OCI-LY1 (cell line): ENCODE results near the gene SYT9.

Experiments used
- H2AFZ ChIP-seq: fragments of 200-600 bp; sonication (generic), shearing (Covaris generic); 2 replicates; pipeline ENCODE4 v1.6.0; 2014; ENCODE audit warnings: antibody characterized with exemption, mild to moderate bottlenecking, low read length
- H3F3A ChIP-seq: fragments of 200-600 bp; sonication (generic), shearing (Covaris generic); 2 replicates; pipeline ENCODE4 v1.6.0; 2014; ENCODE audit warnings: mild to moderate bottlenecking, antibody characterized with exemption, low read length, moderate library complexity; ENCODE audit not compliant: insufficient read depth
- H3K27ac ChIP-seq: fragments of 200-600 bp; sonication (generic); 2 replicates; pipeline ENCODE4 v1.5.1; 2014; ENCODE audit warnings: low read length, mixed run types, mild to moderate bottlenecking, low read depth; ENCODE audit not compliant: poor library complexity, severe bottlenecking
- H3K27me3 ChIP-seq: fragments of 200-600 bp; sonication (generic); 2 replicates; pipeline ENCODE4 v1.6.0; 2014; ENCODE audit warnings: antibody characterized with exemption, mild to moderate bottlenecking, low read length, moderate library complexity; ENCODE audit not compliant: insufficient read depth
- H3K36me3 ChIP-seq: fragments of 200-600 bp; sonication (generic); 2 replicates; pipeline ENCODE4 v1.6.1; 2014; ENCODE audit warnings: mild to moderate bottlenecking, antibody characterized with exemption, low read length, moderate library complexity, mixed read lengths; ENCODE audit not compliant: insufficient read depth
- H3K4me1 ChIP-seq: fragments of 200-600 bp; sonication (generic); 2 replicates; pipeline ENCODE4 v1.5.1; 2014; ENCODE audit warnings: mild to moderate bottlenecking, low read length, moderate library complexity; ENCODE audit not compliant: insufficient read depth, severe bottlenecking
- H3K4me2 ChIP-seq: fragments of 200-600 bp; sonication (generic), shearing (Covaris generic); 2 replicates; pipeline ENCODE4 v1.6.1; 2014; ENCODE audit warnings: low read length
- H3K4me3 ChIP-seq: fragments of 200-600 bp; sonication (generic); 2 replicates; pipeline ENCODE4 v1.5.1; 2014; ENCODE audit warnings: low read length, low read depth, mild to moderate bottlenecking, mixed read lengths; ENCODE audit not compliant: poor library complexity, severe bottlenecking
- H3K79me2 ChIP-seq: fragments of 200-600 bp; shearing (Covaris generic); 2 replicates; pipeline ENCODE4 v1.6.1; 2016; ENCODE audit warnings: mixed run types, low read length, mixed read lengths; ENCODE audit not compliant: insufficient read depth
- H3K9ac ChIP-seq: fragments of 200-600 bp; sonication (generic), shearing (Covaris generic); 2 replicates; pipeline ENCODE4 v1.6.1; 2014; ENCODE audit warnings: mild to moderate bottlenecking, low read length, mixed read lengths
- H3K9me2 ChIP-seq: fragments of 200-600 bp; sonication (generic), shearing (Covaris generic); 2 replicates; pipeline ENCODE4 v1.6.1; 2014; ENCODE audit warnings: low read depth, mild to moderate bottlenecking, low read length, mixed read lengths
- H3K9me3 ChIP-seq: fragments of 200-600 bp; shearing (Covaris generic); 2 replicates; pipeline ENCODE4 v1.6.1; 2014; ENCODE audit warnings: low read length, mixed read lengths
- H4K20me1 ChIP-seq: fragments of 200-600 bp; sonication (generic), shearing (Covaris generic); 2 replicates; pipeline ENCODE4 v1.6.0; 2016; ENCODE audit warnings: mild to moderate bottlenecking, low read length; ENCODE audit not compliant: insufficient read depth
- CTCF ChIP-seq: fragments of 200-600 bp; sonication (generic), shearing (Covaris generic); IDR thresholded peaks from 2 replicates; pipeline ENCODE4 v1.5.1; 2017; ENCODE audit warnings: mild to moderate bottlenecking, antibody characterized with exemption, low read length, moderate library complexity, mixed read lengths
- EZH2 ChIP-seq: fragments of 200-600 bp; sonication (generic), shearing (Covaris generic); IDR thresholded peaks from 2 replicates; pipeline ENCODE4 v1.8.0; 2017; ENCODE audit warnings: borderline replicate concordance, mixed run types, mild to moderate bottlenecking, antibody characterized with exemption, low read length, moderate library complexity, mixed read lengths

The SYT9 gene

GRCh38 chr11:7250166-7250565 lies 1.5 kb upstream of the SYT9 start:
- Histone ChIP-seq H3K4me3 (no peak overlapping the region), H3K9me3 (no peaks in the 10 kb centered on the region), H3K27ac (no peak overlapping the region), H3K4me1 (no peaks in the 10 kb centered on the region), H4K20me1 (no peaks in the 10 kb centered on the region), H3K27me3 (no peaks in the 10 kb centered on the region; the same call in 1 of the 2 replicates), H3K9me2 (no peaks in the 10 kb centered on the region), H3K9ac (no peak overlapping the region), H3K36me3 (no peaks in the 10 kb centered on the region), H3K79me2 (no peaks in the 10 kb centered on the region), H2AFZ (no peak overlapping the region), H3F3A (no peaks in the 10 kb centered on the region), H3K4me2 (no peak overlapping the region)
- TF ChIP-seq EZH2: no peak
- TF ChIP-seq CTCF: no peak

GRCh38 chr11:7251487-7251835 lies 243 bp upstream of the SYT9 start:
- H3K4me2 ChIP-seq: no peak overlapping the region
- no peaks in the 10 kb centered on the region for H3K4me1 ChIP-seq
- H3F3A ChIP-seq: no peaks in the 10 kb centered on the region
- H3K79me2 ChIP-seq: no peaks in the 10 kb centered on the region
- H4K20me1 ChIP-seq: no peaks in the 10 kb centered on the region
- H3K27ac ChIP-seq: no peak overlapping the region
- H3K9me2 ChIP-seq: no peaks in the 10 kb centered on the region
- H3K9me3 ChIP-seq: no peaks in the 10 kb centered on the region
- no peak for TF ChIP-seq CTCF
- TF ChIP-seq EZH2: no peak
- no peaks in the 10 kb centered on the region for H3K36me3 ChIP-seq
- H3K4me3 ChIP-seq: no peak overlapping the region
- no peak overlapping the region for H3K9ac ChIP-seq
- H3K27me3 ChIP-seq: no peaks in the 10 kb centered on the region; the same call in 1 of the 2 replicates
- H2AFZ ChIP-seq: no peak overlapping the region

- TF ChIP-seq CTCF: no peak
- TF ChIP-seq EZH2: no peak
These were observed 1.0 kb downstream of the SYT9 start for GRCh38 chr11:7252683-7253213.

More at GRCh38 chr11:7252683-7253213, 1.0 kb downstream of the SYT9 start:
- H3K4me1 ChIP-seq: no peaks in the 10 kb centered on the region
- H3K4me2 ChIP-seq: no peak overlapping the region
- H2AFZ ChIP-seq: no peak overlapping the region
- H3K9ac ChIP-seq: no peak overlapping the region
- no peaks in the 10 kb centered on the region for H3F3A ChIP-seq
- no peaks in the 10 kb centered on the region for H3K9me2 ChIP-seq
- no peaks in the 10 kb centered on the region for H3K9me3 ChIP-seq
- no peak overlapping the region for H3K27ac ChIP-seq
- no peaks in the 10 kb centered on the region for H3K79me2 ChIP-seq
- H4K20me1 ChIP-seq: no peaks in the 10 kb centered on the region
- no peaks in the 10 kb centered on the region for H3K36me3 ChIP-seq
- H3K4me3 ChIP-seq: no peak overlapping the region
- H3K27me3 ChIP-seq: no peaks in the 10 kb centered on the region; the same call in 1 of the 2 replicates
